ENCODE measurements around the gene GNA14.
"Not testable (repeated sequence)": the region's sequence is repeated elsewhere in the genome, so short reads cannot be mapped to it uniquely, and the experiment has no call there.

- not testable (repeated sequence) for TF ChIP-seq CTCF (IDR thresholded peaks at IDR 0.05 in 2 of 3, conservative IDR thresholded peaks at IDR 0.05 in 1 of 3; ENCODE audit: borderline replicate concordance in 1 of 3, insufficient read depth in 1 of 3, low read depth in 2 of 3, low read length in 2 of 3); ZNF274 (IDR thresholded peaks at IDR 0.05; ENCODE audit: low read depth, low read length); SP1 (IDR thresholded peaks at IDR 0.05; ENCODE audit: low read depth); POLR2A (IDR thresholded peaks at IDR 0.05; ENCODE audit: borderline replicate concordance, extremely low read depth, insufficient read depth, insufficient read length); REST (IDR thresholded peaks at IDR 0.05; ENCODE audit: low read depth); RAD21 (IDR thresholded peaks at IDR 0.05; ENCODE audit: low read depth); POLR2AphosphoS5 (IDR thresholded peaks at IDR 0.05; ENCODE audit: low read depth, low read length); EGR1 (IDR thresholded peaks at IDR 0.05; ENCODE audit: low read depth); YY1 (IDR thresholded peaks at IDR 0.05; ENCODE audit: extremely low read depth, insufficient replicate concordance, low read depth, low read length); EZH2 (IDR thresholded peaks at IDR 0.05); ELF1 (IDR thresholded peaks at IDR 0.05; ENCODE audit: borderline replicate concordance, low read depth)
Measured at GRCh38 chr9:77628864-77629263, 19.3 kb downstream of the GNA14 start.
